GM13976 (cell line): ENCODE results near the gene ARHGEF4.

Experiments used
- DNase-seq: peaks from one replicate; pipeline ENCODE4 v3.0.0; 2012; ENCODE audit warnings: low spot score
- CTCF ChIP-seq: IDR thresholded peaks from 2 replicates; pipeline ENCODE4 v1.5.1; 2012; ENCODE audit warnings: borderline replicate concordance, mild to moderate bottlenecking; ENCODE audit not compliant: insufficient read depth; ENCODE audit errors: extremely low read depth, missing control alignments, control extremely low read depth
- in situ Hi-C: fragments of 300-500 bp; cut with MboI; formaldehyde crosslinking; loops from one replicate; pipeline ENCODE4 v1.12.0; 2022; ENCODE audit warnings: low sequenced_read_pairs, mixed read lengths, inconsistent platforms; ENCODE audit not compliant: unreplicated experiment

ARHGEF4 gene

GRCh38 chr2:131004446-131005209 lies 167.9 kb downstream of the ARHGEF4 start:
- TF ChIP-seq CTCF: no peak
- in situ Hi-C loops: no loop called here
- DNase-seq: no peak

GRCh38 chr2:131005216-131005935 lies 168.7 kb downstream of the ARHGEF4 start:
- no peak for TF ChIP-seq CTCF
- in situ Hi-C loops: no loop called here
- no peak for DNase-seq

- DNase-seq: no peak
- no peak for TF ChIP-seq CTCF
- in situ Hi-C loops: no loop called here
Observed at GRCh38 chr2:131006561-131006960, 169.8 kb downstream of the ARHGEF4 start.

GRCh38 chr2:131008967-131009366 lies 172.3 kb downstream of the ARHGEF4 start:
- in situ Hi-C loops: no loop called here
- DNase-seq: no peak
- no peak for TF ChIP-seq CTCF

GRCh38 chr2:131009713-131010475 lies 173.2 kb downstream of the ARHGEF4 start:
- in situ Hi-C loops: no loop called here
- no peak for DNase-seq
- TF ChIP-seq CTCF: no peak

GRCh38 chr2:131010566-131010965 lies 173.9 kb downstream of the ARHGEF4 start:
- in situ Hi-C loops: no loop called here
- DNase-seq: no peak
- no peak for TF ChIP-seq CTCF
